ENCODE measurements around the gene KHDRBS2. TPM values are rescaled to one million over a fixed set of nuclear protein-coding genes. Genes with fewer than 3 reads are reported as not detected.

Gene KHDRBS2
- total RNA-seq, 1 donor from 2014 or later = not detected

DNA sequence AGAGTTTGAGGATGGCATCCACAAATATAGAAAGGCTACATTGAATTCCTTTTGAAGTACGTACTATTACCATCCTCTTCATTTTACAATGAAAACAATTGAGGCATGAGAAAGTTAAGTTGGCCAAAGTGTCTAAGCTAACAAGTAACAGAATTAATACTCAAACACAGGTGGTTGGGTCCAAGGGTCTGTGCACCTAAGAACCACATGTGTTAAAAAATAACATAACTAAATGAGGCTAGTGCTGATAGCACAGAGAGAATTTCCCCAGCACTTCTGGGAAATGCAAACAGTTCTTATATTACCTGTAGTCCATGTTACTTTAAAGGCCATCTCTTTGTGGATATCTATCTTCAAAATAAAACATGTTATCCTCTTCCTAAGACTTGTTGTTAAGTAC is 10.5 kb upstream of the KHDRBS2 start:
- Mint-ChIP-seq H3K4me3 (ENCODE audit: unreplicated experiment) (no peak overlapping the region), H3K36me3 (ENCODE audit: unreplicated experiment) (no peaks in the 10 kb centered on the region), H3K27ac (ENCODE audit: unreplicated experiment) (no peak overlapping the region), H3K4me1 (ENCODE audit: unreplicated experiment) (no peaks in the 10 kb centered on the region), H3K9me3 (ENCODE audit: unreplicated experiment) (no peaks in the 10 kb centered on the region), H3K27me3 (ENCODE audit: unreplicated experiment) (no peaks in the 10 kb centered on the region)
- TF ChIP-seq, protein P1, sequence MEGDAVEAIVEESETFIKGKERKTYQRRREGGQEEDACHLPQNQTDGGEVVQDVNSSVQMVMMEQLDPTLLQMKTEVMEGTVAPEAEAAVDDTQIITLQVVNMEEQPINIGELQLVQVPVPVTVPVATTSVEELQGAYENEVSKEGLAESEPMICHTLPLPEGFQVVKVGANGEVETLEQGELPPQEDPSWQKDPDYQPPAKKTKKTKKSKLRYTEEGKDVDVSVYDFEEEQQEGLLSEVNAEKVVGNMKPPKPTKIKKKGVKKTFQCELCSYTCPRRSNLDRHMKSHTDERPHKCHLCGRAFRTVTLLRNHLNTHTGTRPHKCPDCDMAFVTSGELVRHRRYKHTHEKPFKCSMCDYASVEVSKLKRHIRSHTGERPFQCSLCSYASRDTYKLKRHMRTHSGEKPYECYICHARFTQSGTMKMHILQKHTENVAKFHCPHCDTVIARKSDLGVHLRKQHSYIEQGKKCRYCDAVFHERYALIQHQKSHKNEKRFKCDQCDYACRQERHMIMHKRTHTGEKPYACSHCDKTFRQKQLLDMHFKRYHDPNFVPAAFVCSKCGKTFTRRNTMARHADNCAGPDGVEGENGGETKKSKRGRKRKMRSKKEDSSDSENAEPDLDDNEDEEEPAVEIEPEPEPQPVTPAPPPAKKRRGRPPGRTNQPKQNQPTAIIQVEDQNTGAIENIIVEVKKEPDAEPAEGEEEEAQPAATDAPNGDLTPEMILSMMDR (IDR thresholded peaks at IDR 0.05) = no peak
- DNase-seq (ENCODE audit: extremely low spot score, unreplicated experiment) = no peak

GRCh38 chr6:62288974-62289373 is 2.9 kb upstream of the KHDRBS2 start:
- Mint-ChIP-seq H3K36me3 (ENCODE audit: unreplicated experiment) (no peaks in the 10 kb centered on the region), H3K27ac (ENCODE audit: unreplicated experiment) (no peak overlapping the region), H3K9me3 (ENCODE audit: unreplicated experiment) (no peaks in the 10 kb centered on the region), H3K4me3 (ENCODE audit: unreplicated experiment) (no peak overlapping the region), H3K27me3 (ENCODE audit: unreplicated experiment) (peaks cover 18% of the 10 kb centered on the region), H3K4me1 (ENCODE audit: unreplicated experiment) (peaks cover 5% of the 10 kb centered on the region)
- TF ChIP-seq, protein P1 (IDR thresholded peaks at IDR 0.05) = no peak
- no peak for DNase-seq (ENCODE audit: extremely low spot score, unreplicated experiment)

GRCh38 chr6:62288562-62288961 is 2.5 kb upstream of the KHDRBS2 start:
- TF ChIP-seq, protein P1 (IDR thresholded peaks at IDR 0.05) = no peak
- Mint-ChIP-seq H3K9me3 (ENCODE audit: unreplicated experiment) (no peaks in the 10 kb centered on the region), H3K36me3 (ENCODE audit: unreplicated experiment) (no peaks in the 10 kb centered on the region), H3K27me3 (ENCODE audit: unreplicated experiment) (peaks cover 20% of the 10 kb centered on the region), H3K4me1 (ENCODE audit: unreplicated experiment) (peaks cover 5% of the 10 kb centered on the region), H3K4me3 (ENCODE audit: unreplicated experiment) (no peak overlapping the region), H3K27ac (ENCODE audit: unreplicated experiment) (no peak overlapping the region)
- no peak for DNase-seq (ENCODE audit: extremely low spot score, unreplicated experiment)

DNA sequence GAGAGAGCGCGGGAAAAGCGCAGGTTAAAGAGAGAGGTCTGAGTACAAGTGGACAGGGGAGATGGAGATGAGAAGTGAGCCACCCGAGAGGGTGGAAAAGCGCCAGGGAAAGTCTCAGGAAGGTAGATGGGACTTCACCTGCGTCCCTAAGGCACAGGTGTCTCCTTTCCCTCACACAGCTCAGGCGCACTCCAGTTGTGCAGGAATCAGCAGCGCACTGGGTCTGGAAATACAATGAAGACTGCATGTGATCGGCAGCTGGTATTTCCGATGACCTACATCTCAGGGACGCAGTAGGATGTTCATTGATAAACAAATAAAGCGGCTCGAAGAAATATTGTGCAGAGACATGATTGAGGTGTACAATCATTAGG is 432 bp upstream of the KHDRBS2 start:
- DNase-seq (ENCODE audit: extremely low spot score, unreplicated experiment) = no peak
- H3K4me3 Mint-ChIP-seq (ENCODE audit: unreplicated experiment) = no peak overlapping the region
- no peaks in the 10 kb centered on the region for H3K36me3 Mint-ChIP-seq (ENCODE audit: unreplicated experiment)
- TF ChIP-seq, protein P1 (IDR thresholded peaks at IDR 0.05) = no peak
- peaks cover 20% of the 10 kb centered on the region for H3K27me3 Mint-ChIP-seq (ENCODE audit: unreplicated experiment)
- peaks cover 5% of the 10 kb centered on the region for H3K4me1 Mint-ChIP-seq (ENCODE audit: unreplicated experiment)
- no peaks in the 10 kb centered on the region for H3K9me3 Mint-ChIP-seq (ENCODE audit: unreplicated experiment)
- H3K27ac Mint-ChIP-seq (ENCODE audit: unreplicated experiment) = no peak overlapping the region

DNA sequence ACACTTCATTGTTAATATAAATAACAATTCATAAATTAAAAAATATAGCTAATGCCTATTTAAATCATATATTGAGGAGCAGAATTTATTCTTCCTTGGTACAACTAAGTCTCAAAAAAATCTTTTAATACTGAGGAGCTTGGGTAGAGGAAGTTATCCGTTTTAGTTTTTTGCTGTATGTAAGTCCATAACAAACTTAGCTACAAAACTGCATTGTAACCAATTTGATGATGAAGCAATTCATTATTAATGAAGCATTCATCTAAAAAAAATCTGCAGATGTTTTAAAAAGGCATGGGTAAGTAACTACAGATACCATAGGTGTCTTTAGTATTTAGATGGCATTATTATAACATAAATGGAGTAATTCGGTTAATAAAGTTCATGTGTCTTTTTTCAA is 1.3 kb downstream of the KHDRBS2 start:
- H3K36me3 Mint-ChIP-seq (ENCODE audit: unreplicated experiment) = no peaks in the 10 kb centered on the region
- TF ChIP-seq, protein P1 (IDR thresholded peaks at IDR 0.05) = no peak
- peaks cover 20% of the 10 kb centered on the region for H3K27me3 Mint-ChIP-seq (ENCODE audit: unreplicated experiment)
- peaks cover 5% of the 10 kb centered on the region for H3K4me1 Mint-ChIP-seq (ENCODE audit: unreplicated experiment)
- no peaks in the 10 kb centered on the region for H3K9me3 Mint-ChIP-seq (ENCODE audit: unreplicated experiment)
- no peak overlapping the region for H3K27ac Mint-ChIP-seq (ENCODE audit: unreplicated experiment)
- DNase-seq (ENCODE audit: extremely low spot score, unreplicated experiment) = no peak
- H3K4me3 Mint-ChIP-seq (ENCODE audit: unreplicated experiment) = no peak overlapping the region
